ENCODE measurements around the gene AKAP8. TPM values are rescaled to one million over a fixed set of nuclear protein-coding genes. Genes with fewer than 3 reads are reported as not detected.

AKAP8 gene
- total RNA-seq, 4 donors from 2014 or later: 21.8 to 33.2 (median 26.6) TPM

GRCh38 chr19:15381864-15382263 lies 2.3 kb upstream of the AKAP8 start:
- no peaks in the 10 kb centered on the region for H3K9me3 ChIP-seq
- H3K36me3 ChIP-seq: no peaks in the 10 kb centered on the region
- no peaks in the 10 kb centered on the region for H3K27me3 ChIP-seq
- WGBS, 2 donors: 93 to 95% methylated on average over 6 of the region's 6 CpGs
- peaks cover 19 to 25% of the 10 kb centered on the region in 2 donors for H3K4me1 ChIP-seq
- intact Hi-C loops (cut with DNase I): loop anchor here (5.0 kb wide), 1 partner anchor 35 kb away; the partner anchor contains the start of gene AKAP8L
- TF ChIP-seq POLR2A (IDR thresholded peaks at IDR 0.05) (no peak), CTCF (IDR thresholded peaks at IDR 0.05) (no peak)
- no peak overlapping the region for H3K27ac ChIP-seq
- DNase-seq: no peak
- no peak overlapping the region for H3K4me3 ChIP-seq (replicated peaks in 1 of 3)

GRCh38 chr19:15381429-15381828 lies 1.8 kb upstream of the AKAP8 start:
- DNase-seq: no peak
- Histone ChIP-seq H3K9me3 (no peaks in the 10 kb centered on the region), H3K36me3 (no peaks in the 10 kb centered on the region), H3K4me3 (replicated peaks in 1 of 3) (no peak overlapping the region), H3K27ac (no peak overlapping the region), H3K27me3 (no peaks in the 10 kb centered on the region), H3K4me1 (peaks cover 21 to 29% of the 10 kb centered on the region in 2 donors)
- TF ChIP-seq CTCF (IDR thresholded peaks at IDR 0.05): no peak
- TF ChIP-seq POLR2A (IDR thresholded peaks at IDR 0.05): no peak
- WGBS, 2 donors: 88 to 92% methylated on average over 2 of the region's 2 CpGs
- intact Hi-C loops (cut with DNase I): loop anchor here (5.0 kb wide), 1 partner anchor 36 kb away; the partner anchor contains the start of gene AKAP8L

GRCh38 chr19:15379999-15380647 lies 536 bp upstream of the AKAP8 start:
- no peaks in the 10 kb centered on the region for H3K36me3 ChIP-seq
- H3K4me1 ChIP-seq: peaks cover 21 to 38% of the 10 kb centered on the region in 2 donors
- no peaks in the 10 kb centered on the region for H3K9me3 ChIP-seq
- 4 to 75% methylated on average over 2 to 18 of the region's 56 CpGs for WGBS, 2 donors
- H3K27me3 ChIP-seq: no peaks in the 10 kb centered on the region
- H3K27ac ChIP-seq: peak overlapping the region; percentile 50 to 97 (median 51)
- peak overlapping the region; percentile 34 to 88 (median 59) for H3K4me3 ChIP-seq (replicated peaks in 1 of 3)
- TF ChIP-seq CTCF (IDR thresholded peaks at IDR 0.05) (no peak), POLR2A (IDR thresholded peaks at IDR 0.05) (no peak)
- intact Hi-C loops (cut with DNase I): loop anchor here (5.0 to 10.0 kb wide), 3 partner anchors 37 to 175 kb away; partner anchors contain the start of gene AKAP8L
- DNase-seq: peak; percentile 53 to 58

GRCh38 chr19:15378534-15379082 lies 979 bp downstream of the AKAP8 start:
- Histone ChIP-seq H3K9me3 (no peaks in the 10 kb centered on the region), H3K27ac (peak overlapping the region; percentile 89 to 98 (median 97)), H3K36me3 (no peaks in the 10 kb centered on the region), H3K4me3 (replicated peaks in 1 of 3) (peak overlapping the region; percentile 54 to 88 (median 70)), H3K4me1 (peaks cover 21 to 52% of the 10 kb centered on the region in 2 donors), H3K27me3 (no peaks in the 10 kb centered on the region)
- intact Hi-C loops (cut with DNase I): loop anchor here (5.0 to 10.0 kb wide), 2 partner anchors 111 to 176 kb away; no protein-coding TSS in a partner anchor
- peak; percentile 51 to 58 for DNase-seq
- whole genome bisulfite sequencing, 2 donors: 0% methylated on average over 17 to 20 of the region's 22 CpGs
- TF ChIP-seq CTCF (IDR thresholded peaks at IDR 0.05): no peak
- TF ChIP-seq POLR2A (IDR thresholded peaks at IDR 0.05): no peak

All from thyroid gland (tissue), 4 donors.